Adrenal gland (tissue), 5 donors: Measurements from ENCODE around the gene NR2F2.

Source experiments
- POLR2A ChIP-seq, 2 donors: fragments of 450-650 bp; IDR thresholded peaks; one replicate each; pipeline ENCODE4 v1.6.1; 2017; ENCODE audit warnings: antibody characterized with exemption in 2 of 2, mild to moderate bottlenecking in 2 of 2, moderate library complexity in 1 of 2
- TF ChIP-seq, protein P1 (sequence below), 6 experiments: fragments of 450-650 bp in 4 of 6; fragments of 200-600 bp in 2 of 6; sonication (generic) in 1 of 6; IDR thresholded peaks; 1 replicate in 5 of 6; 2 replicates in 1 of 6; pipeline versions ENCODE4 v1.5.1 to v1.8.0; 2016 to 2021; ENCODE audit warnings: antibody characterized with exemption in 6 of 6, mild to moderate bottlenecking in 2 of 6, moderate library complexity in 1 of 6
- donor health status: DM: no; HTN: no; CAD: no.

DNA sequence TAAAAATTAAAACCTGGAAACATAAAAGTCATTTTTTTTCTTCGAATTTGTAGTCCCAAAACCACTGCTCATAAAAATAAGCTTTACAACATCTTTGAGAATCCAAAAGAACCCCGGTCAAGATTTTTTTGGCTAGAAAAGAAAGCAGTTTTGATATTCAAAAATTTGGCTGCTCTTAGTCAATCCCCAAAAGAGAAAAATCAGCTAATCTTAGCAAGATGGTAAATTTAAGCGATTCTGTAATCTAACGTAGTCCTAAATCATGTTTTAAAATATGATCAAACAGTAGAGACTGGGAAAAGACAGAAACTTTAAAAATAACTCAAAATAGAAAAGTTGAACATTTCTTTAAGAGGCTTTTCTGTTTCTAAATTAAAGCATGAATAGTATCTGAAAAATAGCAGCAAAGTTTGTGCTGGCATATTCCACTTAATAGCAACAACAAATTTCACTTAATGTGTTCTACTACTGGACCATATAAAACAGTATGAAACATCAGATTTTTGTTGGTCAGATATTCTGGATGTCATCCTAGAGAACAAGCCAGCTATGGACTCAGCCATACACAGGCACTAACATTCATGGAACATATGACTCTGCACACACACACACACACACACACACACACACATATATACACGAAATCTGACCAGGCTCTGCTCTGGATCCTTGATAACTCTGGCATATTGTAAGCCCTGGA is 19.1 kb upstream of the NR2F2 start:
- no peak for TF ChIP-seq POLR2A (IDR thresholded peaks at IDR 0.05)
- TF ChIP-seq, protein P1, sequence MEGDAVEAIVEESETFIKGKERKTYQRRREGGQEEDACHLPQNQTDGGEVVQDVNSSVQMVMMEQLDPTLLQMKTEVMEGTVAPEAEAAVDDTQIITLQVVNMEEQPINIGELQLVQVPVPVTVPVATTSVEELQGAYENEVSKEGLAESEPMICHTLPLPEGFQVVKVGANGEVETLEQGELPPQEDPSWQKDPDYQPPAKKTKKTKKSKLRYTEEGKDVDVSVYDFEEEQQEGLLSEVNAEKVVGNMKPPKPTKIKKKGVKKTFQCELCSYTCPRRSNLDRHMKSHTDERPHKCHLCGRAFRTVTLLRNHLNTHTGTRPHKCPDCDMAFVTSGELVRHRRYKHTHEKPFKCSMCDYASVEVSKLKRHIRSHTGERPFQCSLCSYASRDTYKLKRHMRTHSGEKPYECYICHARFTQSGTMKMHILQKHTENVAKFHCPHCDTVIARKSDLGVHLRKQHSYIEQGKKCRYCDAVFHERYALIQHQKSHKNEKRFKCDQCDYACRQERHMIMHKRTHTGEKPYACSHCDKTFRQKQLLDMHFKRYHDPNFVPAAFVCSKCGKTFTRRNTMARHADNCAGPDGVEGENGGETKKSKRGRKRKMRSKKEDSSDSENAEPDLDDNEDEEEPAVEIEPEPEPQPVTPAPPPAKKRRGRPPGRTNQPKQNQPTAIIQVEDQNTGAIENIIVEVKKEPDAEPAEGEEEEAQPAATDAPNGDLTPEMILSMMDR (IDR thresholded peaks at IDR 0.05), result no peak
